Hepatocyte (in vitro differentiated cells): ENCODE data around the gene MRC1. TPM values are rescaled to one million over a fixed set of nuclear protein-coding genes. Genes with fewer than 3 reads are reported as not detected.
A peak's percentile ranks its signal among the peaks of the same experiment; 100 is the strongest.

Experiments used
- DNase-seq: peaks from one replicate; pipeline ENCODE4 v3.0.0-alpha.2; 2016; ENCODE audit warnings: low spot score
- H2AFZ ChIP-seq: fragments of 200-600 bp; sonication (generic); 2 replicates; pipeline ENCODE4 v1.6.0; 2016; ENCODE audit warnings: antibody characterized with exemption, mild to moderate bottlenecking
- H3K27ac ChIP-seq: fragments of 200-600 bp; sonication (generic); 2 replicates; pipeline ENCODE4 v1.5.1; 2016; ENCODE audit warnings: mild to moderate bottlenecking
- H3K27me3 ChIP-seq: fragments of 200-600 bp; sonication (generic); 2 replicates; pipeline ENCODE4 v1.6.1; 2016
- H3K36me3 ChIP-seq: fragments of 200-600 bp; sonication (generic); replicated peaks from 2 replicates; pipeline ENCODE4 v1.5.1; 2016; ENCODE audit warnings: low read depth; ENCODE audit not compliant: insufficient read depth
- H3K4me1 ChIP-seq: fragments of 200-600 bp; sonication (generic); 2 replicates; pipeline ENCODE4 v1.5.1; 2016; ENCODE audit warnings: mild to moderate bottlenecking, moderate library complexity; ENCODE audit not compliant: insufficient read depth
- H3K4me2 ChIP-seq: fragments of 200-600 bp; sonication (generic); 2 replicates; pipeline ENCODE4 v1.6.0; 2016
- H3K4me3 ChIP-seq: fragments of 200-600 bp; sonication (generic); 2 replicates; pipeline ENCODE4 v1.5.1; 2016; ENCODE audit warnings: mild to moderate bottlenecking
- H3K79me2 ChIP-seq: fragments of 200-600 bp; sonication (generic); 2 replicates; pipeline ENCODE4 v1.6.0; 2017; ENCODE audit warnings: mild to moderate bottlenecking
- H3K9me2 ChIP-seq: fragments of 200-600 bp; sonication (generic); replicated peaks from 2 replicates; pipeline ENCODE4 v1.6.0; 2017; ENCODE audit warnings: mild to moderate bottlenecking; ENCODE audit not compliant: insufficient read depth
- H3K9me3 ChIP-seq: fragments of 200-600 bp; sonication (generic); 2 replicates; pipeline ENCODE4 v1.5.1; 2016; ENCODE audit warnings: low read depth, mild to moderate bottlenecking
- H4K20me1 ChIP-seq: fragments of 200-600 bp; sonication (generic); 2 replicates; pipeline ENCODE4 v1.6.0; 2016; ENCODE audit warnings: mild to moderate bottlenecking; ENCODE audit not compliant: insufficient read depth, poor library complexity, severe bottlenecking
- EZH2 ChIP-seq: fragments of 200-600 bp; sonication (generic); IDR thresholded peaks from 2 replicates; pipeline ENCODE4 v1.6.1; 2016; ENCODE audit warnings: antibody characterized with exemption, mild to moderate bottlenecking, borderline replicate concordance
- EZH2phosphoT487 ChIP-seq: fragments of 200-600 bp; sonication (generic); IDR thresholded peaks from one replicate; pipeline ENCODE4 v1.6.1; 2018; ENCODE audit warnings: antibody characterized with exemption, mild to moderate bottlenecking, low read depth, moderate library complexity; ENCODE audit not compliant: unreplicated experiment, severe bottlenecking
- WGBS: methylation state at CpG from one replicate; pipeline ENCODE4 v1.1.6; 2016; ENCODE audit warnings: low lambda C conversion rate; ENCODE audit errors: missing lambda C conversion rate; 5-methylcytosine and 5-hydroxymethylcytosine counted together
- polyA plus RNA-seq: library from polyadenylated mRNA; unstranded; fragments of >200 nt; fragmentation: Nextera tagmentation; extraction: Ambion mirVana; gene quantifications from 2 replicates; pipeline ENCODE4 v1.2.1, GENCODE V29; 2016
- total RNA-seq: library from RNA; depleted of rRNA; stranded (reverse); fragments of >200 nt; gene quantifications from 2 replicates; pipeline ENCODE4 v1.2.3, GENCODE V29; 2014
- TF ChIP-seq, protein P1 (sequence below): fragments of 200-600 bp; sonication (generic); IDR thresholded peaks from 2 replicates; pipeline ENCODE4 v1.5.1; 2016; ENCODE audit warnings: antibody characterized with exemption, mild to moderate bottlenecking; ENCODE audit not compliant: poor library complexity

Gene MRC1
- total and polyA plus RNA-seq, 2 experiments from 2014 or later = 0.30 to 2.4 TPM

DNA sequence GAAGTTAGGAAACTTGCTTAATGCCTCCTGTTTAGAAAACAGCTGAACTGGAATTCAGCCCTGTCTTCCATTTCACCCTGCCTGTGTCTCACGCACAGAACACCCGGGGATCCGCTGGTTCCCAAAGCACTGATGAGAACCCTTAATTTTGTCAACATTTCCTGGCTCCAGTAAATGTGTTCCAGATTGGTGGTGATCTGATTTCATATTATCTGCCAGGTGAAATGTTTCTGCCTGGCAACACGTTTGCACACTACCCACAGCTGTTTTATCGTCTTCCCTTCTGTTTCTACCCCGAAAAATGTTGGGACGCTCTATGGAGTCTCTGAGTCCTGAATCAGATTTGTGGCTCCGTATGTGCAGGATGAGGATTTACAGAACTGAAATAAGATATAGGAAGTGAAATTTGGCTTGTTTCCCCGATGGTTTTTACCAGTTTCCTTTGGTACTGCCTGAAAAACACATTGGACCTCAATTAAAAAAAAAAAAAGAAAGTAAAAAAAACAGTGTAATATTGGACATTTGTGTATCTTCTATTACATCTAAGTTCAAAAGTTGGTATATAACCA, 29.0 kb downstream of the MRC1 start:
- no peaks in the 10 kb centered on the region for H3K9me2 ChIP-seq
- H3K36me3 ChIP-seq = no peaks in the 10 kb centered on the region
- whole genome bisulfite sequencing = 56% methylated on average over 9 of the region's 9 CpGs
- no peak overlapping the region for H2AFZ ChIP-seq
- H3K79me2 ChIP-seq = no peaks in the 10 kb centered on the region
- H3K27me3 ChIP-seq = no peaks in the 10 kb centered on the region
- H4K20me1 ChIP-seq = no peaks in the 10 kb centered on the region
- no peak overlapping the region for H3K27ac ChIP-seq
- no peak for TF ChIP-seq EZH2phosphoT487
- H3K4me1 ChIP-seq = no peaks in the 10 kb centered on the region
- no peaks in the 10 kb centered on the region for H3K9me3 ChIP-seq
- no peak for DNase-seq
- H3K4me3 ChIP-seq = no peak overlapping the region
- no peak overlapping the region for H3K4me2 ChIP-seq

DNA sequence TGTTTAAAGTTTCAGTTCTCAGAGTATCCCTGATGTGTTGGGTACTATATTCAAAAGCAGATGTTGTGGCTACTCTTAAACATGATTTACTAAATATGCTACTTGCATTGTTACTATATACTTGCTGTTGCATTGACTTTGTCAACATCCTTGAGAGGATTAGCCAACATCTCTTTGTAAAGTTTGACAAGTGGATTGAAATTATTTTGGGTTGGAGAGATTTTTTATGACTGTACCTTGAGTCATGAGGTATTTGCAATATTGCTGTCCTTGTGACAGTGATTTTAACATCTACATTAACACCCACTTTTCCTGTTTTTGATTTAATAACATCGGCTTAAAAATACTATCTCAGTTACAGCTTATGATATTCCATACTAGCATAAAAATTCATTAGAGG, 31.9 kb downstream of the MRC1 start:
- no peaks in the 10 kb centered on the region for H3K9me2 ChIP-seq
- no peak overlapping the region for H3K4me3 ChIP-seq
- no peak overlapping the region for H3K27ac ChIP-seq
- H2AFZ ChIP-seq = no peak overlapping the region
- TF ChIP-seq EZH2 = no peak
- TF ChIP-seq, protein P1, sequence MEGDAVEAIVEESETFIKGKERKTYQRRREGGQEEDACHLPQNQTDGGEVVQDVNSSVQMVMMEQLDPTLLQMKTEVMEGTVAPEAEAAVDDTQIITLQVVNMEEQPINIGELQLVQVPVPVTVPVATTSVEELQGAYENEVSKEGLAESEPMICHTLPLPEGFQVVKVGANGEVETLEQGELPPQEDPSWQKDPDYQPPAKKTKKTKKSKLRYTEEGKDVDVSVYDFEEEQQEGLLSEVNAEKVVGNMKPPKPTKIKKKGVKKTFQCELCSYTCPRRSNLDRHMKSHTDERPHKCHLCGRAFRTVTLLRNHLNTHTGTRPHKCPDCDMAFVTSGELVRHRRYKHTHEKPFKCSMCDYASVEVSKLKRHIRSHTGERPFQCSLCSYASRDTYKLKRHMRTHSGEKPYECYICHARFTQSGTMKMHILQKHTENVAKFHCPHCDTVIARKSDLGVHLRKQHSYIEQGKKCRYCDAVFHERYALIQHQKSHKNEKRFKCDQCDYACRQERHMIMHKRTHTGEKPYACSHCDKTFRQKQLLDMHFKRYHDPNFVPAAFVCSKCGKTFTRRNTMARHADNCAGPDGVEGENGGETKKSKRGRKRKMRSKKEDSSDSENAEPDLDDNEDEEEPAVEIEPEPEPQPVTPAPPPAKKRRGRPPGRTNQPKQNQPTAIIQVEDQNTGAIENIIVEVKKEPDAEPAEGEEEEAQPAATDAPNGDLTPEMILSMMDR = no peak
- TF ChIP-seq EZH2phosphoT487 = no peak
- no peak overlapping the region for H3K4me2 ChIP-seq
- H3K4me1 ChIP-seq = no peaks in the 10 kb centered on the region
- H4K20me1 ChIP-seq = no peaks in the 10 kb centered on the region
- DNase-seq = no peak
- no peaks in the 10 kb centered on the region for H3K36me3 ChIP-seq
- H3K9me3 ChIP-seq = no peaks in the 10 kb centered on the region
- no peaks in the 10 kb centered on the region for H3K79me2 ChIP-seq
- WGBS = 97% methylated on average over 1 of the region's 1 CpG
- H3K27me3 ChIP-seq = no peaks in the 10 kb centered on the region

DNA sequence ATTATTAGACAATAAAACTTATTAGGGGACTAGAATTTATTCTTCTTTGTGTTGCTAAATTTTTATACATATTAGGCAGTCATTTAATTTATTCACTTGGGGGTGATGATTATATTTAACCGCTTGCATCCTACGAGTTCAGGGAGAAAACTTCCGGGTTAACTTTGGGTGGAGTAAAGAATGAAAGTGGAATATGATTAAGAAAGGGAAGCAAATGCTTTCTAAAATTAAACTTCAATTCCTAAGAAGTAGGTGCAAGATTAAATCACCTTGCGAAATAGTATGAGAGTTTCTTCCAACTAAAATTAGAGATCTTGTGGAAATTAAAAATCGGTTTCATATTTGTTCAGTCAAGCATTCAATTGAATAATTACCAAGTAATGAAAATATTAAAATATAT, 33.5 kb downstream of the MRC1 start:
- DNase-seq = no peak
- Histone ChIP-seq H3K4me1 (no peaks in the 10 kb centered on the region), H3K36me3 (no peaks in the 10 kb centered on the region), H3K79me2 (no peaks in the 10 kb centered on the region), H3K4me3 (no peak overlapping the region), H2AFZ (no peak overlapping the region), H3K4me2 (no peak overlapping the region), H3K9me2 (no peaks in the 10 kb centered on the region), H3K27me3 (no peaks in the 10 kb centered on the region), H4K20me1 (no peaks in the 10 kb centered on the region), H3K9me3 (no peaks in the 10 kb centered on the region), H3K27ac (no peak overlapping the region)
- no peak for TF ChIP-seq EZH2
- TF ChIP-seq, protein P1 = no peak
- TF ChIP-seq EZH2phosphoT487 = no peak
- 94% methylated on average over 5 of the region's 5 CpGs for WGBS

DNA sequence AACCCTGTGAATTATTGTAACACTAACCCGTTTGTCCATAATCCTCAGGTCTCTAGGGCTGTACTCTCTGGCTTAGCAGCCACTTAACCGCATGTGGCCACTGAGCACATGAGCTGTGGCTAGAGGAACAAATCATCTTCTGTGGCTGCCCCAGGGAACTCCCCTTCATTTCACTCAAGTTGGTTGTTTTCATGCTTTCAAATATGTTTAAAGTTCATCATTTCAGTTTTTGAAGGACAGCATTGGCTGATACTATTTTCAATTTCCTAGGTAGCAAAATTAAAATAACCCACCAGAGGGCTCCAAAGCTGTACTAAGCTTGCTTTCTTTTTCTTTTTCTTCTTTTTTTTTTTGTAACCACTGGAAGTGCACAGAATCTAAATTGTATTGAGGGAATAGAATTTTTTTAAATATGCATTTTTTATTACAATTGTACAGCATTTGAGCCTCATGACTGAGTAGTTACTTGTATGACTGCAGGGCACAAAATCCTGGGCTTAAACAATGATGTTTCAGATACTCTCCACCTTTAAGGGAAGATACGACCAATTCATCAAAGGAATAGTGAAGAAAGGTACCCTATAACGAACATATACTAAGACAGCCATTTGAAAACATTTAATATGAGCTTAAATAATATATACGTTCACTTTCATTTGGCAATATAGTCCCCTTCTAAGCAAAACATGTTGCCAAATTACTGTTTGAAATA, 38.6 kb downstream of the MRC1 start:
- WGBS = 48% methylated on average over 5 of the region's 5 CpGs

More for the DNA sequence above, 38.6 kb downstream of the MRC1 start:
- Histone ChIP-seq H3K4me1 (no peaks in the 10 kb centered on the region), H3K79me2 (no peaks in the 10 kb centered on the region), H2AFZ (no peak overlapping the region), H3K36me3 (no peaks in the 10 kb centered on the region), H3K4me2 (no peak overlapping the region), H3K9me3 (no peaks in the 10 kb centered on the region), H3K27ac (no peak overlapping the region), H3K27me3 (no peaks in the 10 kb centered on the region), H3K4me3 (no peak overlapping the region), H3K9me2 (no peaks in the 10 kb centered on the region), H4K20me1 (no peaks in the 10 kb centered on the region)
- TF ChIP-seq EZH2 = no peak
- TF ChIP-seq, protein P1 = peak; percentile 65
- peak; percentile 55 for DNase-seq
